GM15510 (cell line): ENCODE results near the gene DDX31.

Experiments
- POLR2A ChIP-seq: IDR thresholded peaks from 3 replicates; pipeline ENCODE4 v1.6.1; 2011; ENCODE audit warnings: borderline replicate concordance; ENCODE audit not compliant: insufficient read length; ENCODE audit errors: extremely low read depth

Gene DDX31

GRCh38 chr9:132582786-132583583 lies 86.8 kb downstream of the DDX31 start:
- no peak for TF ChIP-seq POLR2A

DNA sequence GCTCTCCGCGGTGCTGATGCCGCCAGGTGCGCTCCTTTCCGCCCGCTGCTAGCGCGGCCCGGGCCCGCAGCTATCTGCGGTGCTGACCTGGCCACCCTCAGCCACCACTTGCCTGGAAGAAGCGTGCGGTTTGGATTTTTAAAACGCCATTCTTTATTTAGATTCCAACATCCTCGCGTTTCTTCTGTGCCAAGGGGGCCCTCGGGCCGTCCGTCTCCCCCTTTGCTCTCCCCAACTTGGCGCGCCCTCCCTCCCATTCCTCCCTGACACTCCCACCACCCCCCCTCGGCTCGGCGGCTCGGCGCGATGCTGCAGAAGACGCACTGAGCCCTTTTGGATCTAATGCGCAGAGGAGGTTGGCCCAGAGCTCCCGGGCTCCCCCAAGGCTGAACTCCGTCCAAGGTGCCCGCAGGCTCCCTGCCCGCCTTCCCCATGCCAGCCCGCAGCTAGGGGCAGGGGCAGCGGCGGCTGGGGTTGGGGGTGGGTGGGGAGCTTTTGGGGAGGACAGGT lies 87.5 kb downstream of the DDX31 start, which contains the start of gene BARHL1:
BARHL1 (plus strand) TSS at position 331 of the 510 bp plus-strand sequence. CDS start 192 bp downstream, outside the sequence.
- no peak for TF ChIP-seq POLR2A

GRCh38 chr9:132579427-132579798 lies 90.4 kb downstream of the DDX31 start:
- no peak for TF ChIP-seq POLR2A

DNA sequence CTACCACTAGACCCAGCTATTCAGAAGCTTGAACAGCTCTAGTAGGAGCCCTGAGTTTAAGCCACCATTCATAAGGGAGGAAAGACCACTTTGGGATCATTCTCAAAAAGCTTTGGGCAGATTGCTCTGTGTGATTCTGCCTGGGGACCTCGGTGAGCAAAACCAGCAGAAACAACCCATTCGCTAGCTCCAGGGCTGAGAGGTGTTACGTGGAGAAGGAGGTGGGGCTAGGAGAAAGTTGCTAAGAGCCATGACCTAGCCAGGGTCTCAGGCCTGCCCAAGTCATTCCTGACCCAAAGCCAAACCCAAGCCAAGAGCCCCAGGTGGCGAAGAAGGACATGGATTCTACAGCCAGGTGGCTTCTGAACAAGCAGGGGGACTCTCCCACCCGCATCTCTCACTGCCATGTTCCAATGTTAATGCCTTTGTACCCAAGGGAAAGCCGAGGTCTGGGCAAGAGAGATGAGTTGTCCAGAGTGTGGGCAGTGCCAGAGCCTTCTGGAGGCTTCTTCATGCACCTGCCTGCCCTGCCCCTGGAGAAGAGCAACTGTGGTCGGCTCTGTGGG lies 91.3 kb downstream of the DDX31 start:
- TF ChIP-seq POLR2A = no peak

DNA sequence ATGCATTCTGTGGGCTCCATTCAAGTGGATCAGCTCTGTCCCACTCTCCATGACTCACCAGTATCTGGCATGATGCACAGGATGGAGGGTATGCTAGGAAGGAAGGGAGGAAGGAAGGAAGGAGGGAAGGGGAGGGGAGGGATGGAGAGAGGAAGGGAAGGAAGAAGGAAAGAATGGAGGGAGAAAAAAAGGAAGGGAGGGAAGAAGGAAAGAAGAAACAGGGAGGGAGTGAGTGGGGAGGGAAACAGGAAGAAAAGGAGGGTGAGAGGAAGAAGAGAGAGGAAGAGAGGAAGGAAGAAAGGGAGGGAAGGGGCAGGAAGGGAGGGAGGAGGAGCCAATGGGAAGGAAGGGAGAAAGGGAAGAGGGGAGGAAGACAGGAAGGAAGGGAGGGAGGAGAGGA lies 92.7 kb downstream of the DDX31 start:
- no peak for TF ChIP-seq POLR2A

GRCh38 chr9:132575811-132576210 lies 94.0 kb downstream of the DDX31 start:
- TF ChIP-seq POLR2A = no peak

GRCh38 chr9:132575005-132575609 lies 94.7 kb downstream of the DDX31 start:
- TF ChIP-seq POLR2A = no peak

DNA sequence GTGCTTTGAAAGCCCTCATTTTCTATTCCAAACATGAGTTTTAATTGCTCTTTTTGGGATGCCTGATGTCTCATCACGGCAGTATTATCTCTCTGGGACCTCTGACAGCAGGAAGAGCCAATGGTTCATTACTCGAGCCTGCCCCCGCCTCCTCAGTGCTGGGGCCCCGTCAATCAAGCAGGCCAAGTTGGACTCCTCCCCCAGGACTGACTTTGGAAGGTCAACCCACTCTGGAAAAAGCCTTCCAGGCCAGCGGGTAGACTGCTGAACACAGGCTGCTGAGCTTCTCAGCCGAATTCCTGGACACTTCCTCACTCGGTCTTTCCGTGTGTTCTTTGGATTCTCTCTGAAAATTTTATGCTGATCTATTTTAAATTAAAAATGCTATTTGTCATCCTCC lies 96.9 kb downstream of the DDX31 start:
- TF ChIP-seq POLR2A = no peak

DNA sequence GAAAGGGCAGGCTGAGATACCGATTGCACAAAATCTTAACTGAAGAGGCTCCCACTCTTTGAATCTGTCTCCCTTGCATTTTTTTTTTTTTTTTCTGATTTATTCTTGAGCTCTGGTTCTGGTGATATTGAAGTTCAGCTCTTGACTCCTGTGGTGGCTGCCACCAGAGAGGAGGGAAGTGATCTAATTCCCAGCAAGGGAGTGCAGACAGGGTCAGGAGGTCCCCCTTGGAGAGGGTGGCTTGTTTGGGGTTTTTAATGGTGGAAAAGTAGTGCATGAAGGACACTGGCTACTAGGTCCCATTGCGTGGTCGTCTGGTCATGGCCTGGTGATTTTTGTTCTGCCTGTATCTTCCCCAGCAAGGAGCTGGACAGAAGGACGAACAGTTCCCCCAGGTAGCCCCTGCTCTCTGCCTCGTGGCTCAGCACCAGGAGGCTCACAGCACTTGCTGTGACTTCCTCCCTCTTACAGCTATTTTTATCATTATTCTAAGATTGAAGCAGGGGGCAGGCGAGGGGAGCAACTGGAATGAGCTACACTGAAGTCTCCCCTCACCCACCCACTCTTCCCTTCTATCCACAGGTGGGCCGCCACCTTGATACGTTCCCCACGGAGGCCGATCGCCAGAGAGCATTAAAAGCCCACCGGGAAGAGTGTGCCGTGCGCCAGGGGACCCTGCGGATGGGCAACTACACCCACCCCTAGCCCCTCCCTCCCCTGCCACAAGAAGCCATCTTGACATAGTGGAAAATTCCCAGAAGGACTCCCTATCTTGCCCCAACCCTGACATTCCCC lies 97.8 kb downstream of the DDX31 start:
- no peak for TF ChIP-seq POLR2A

DNA sequence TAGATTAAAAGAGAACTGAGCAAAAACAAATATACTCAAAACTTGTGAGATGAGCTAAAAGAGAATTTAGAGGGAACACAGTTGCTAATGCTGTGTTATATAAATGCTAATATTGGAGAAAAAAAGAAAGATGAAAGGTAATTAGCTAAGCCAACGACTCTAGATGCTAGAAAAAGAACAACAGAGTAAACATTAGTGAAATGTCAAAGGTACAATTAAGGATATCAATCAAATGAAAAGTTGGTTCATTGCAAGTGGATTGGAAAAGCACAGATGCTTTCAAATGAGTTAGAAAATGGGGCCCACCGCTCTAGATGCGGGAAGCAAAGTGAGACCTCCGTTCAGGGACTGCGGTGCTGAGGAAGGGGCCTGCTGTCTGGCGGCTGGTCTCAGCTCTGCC lies 105.3 kb downstream of the DDX31 start:
- TF ChIP-seq POLR2A = no peak

GRCh38 chr9:132562306-132562573 lies 107.5 kb downstream of the DDX31 start:
- TF ChIP-seq POLR2A = no peak

DNA sequence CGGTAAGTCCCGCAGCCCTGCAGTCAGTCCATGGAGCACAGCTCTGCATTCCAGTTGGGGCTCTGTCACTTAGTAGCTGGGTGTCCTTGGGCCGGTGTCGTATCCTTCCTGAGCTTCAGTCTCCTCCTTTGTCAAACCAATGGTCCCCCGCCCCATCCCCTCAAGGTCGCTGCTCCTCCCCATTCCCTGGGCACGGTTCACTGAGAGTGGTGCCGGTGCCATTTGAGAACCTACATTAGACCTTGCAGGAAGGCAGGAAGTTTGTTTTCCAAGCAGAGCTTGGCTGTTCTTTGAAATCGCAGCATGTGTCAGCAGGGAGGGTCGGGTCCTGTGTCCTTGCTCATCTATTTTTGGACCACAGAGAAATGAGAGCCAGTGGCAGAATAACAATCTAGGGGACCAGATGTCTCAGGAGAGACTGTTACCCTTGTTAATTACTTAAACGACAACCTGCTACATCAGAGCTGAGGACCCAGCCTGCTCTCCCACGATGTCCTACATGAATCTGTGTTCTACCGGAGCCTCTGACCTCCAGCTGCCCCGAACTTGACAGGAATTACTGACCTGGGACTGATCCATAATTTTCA lies 109.1 kb downstream of the DDX31 start:
- TF ChIP-seq POLR2A = no peak

DNA sequence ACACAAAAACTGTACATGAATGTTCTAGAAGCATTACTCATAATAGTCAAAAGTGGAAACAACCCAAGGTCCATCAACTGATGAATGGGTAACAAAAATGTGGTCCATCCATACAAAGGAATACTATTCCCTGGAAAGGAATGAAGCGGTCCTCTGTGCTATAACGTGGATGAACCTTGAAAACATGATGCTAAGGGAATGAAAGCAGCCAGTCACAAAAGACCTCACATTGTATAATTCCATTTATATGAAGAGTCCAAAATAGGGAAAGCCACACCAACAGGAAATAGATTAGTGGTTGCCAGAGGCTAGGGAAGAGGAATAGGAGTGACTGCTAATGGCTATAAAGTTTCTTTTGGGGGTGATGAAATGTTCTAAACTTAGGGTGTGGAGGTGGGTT lies 110.1 kb downstream of the DDX31 start:
- no peak for TF ChIP-seq POLR2A

GRCh38 chr9:132557159-132557558 lies 112.6 kb downstream of the DDX31 start:
- no peak for TF ChIP-seq POLR2A

- TF ChIP-seq POLR2A = no peak
Observed at GRCh38 chr9:132556714-132557113, 113.1 kb downstream of the DDX31 start.
